ENCODE results near the gene PSPC1. TPM values are rescaled to one million over a fixed set of nuclear protein-coding genes. Genes with fewer than 3 reads are reported as not detected.

The PSPC1 gene
- polyA plus RNA-seq, 1 donor (not counting 4 experiments of a cell fraction or from before 2014, with no cell fraction given) = 38.0 TPM

GRCh38 chr13:19672990-19673389, 109.8 kb downstream of the PSPC1 start:
- H3K36me3 ChIP-seq (ENCODE audit: control insufficient read depth in 2 of 2, extremely low read depth in 1 of 2, insufficient read depth in 2 of 2, low read length in 2 of 2) = peaks cover 18 to 37% of the 10 kb centered on the region in 2 experiments
- no peak for DNase-seq (ENCODE audit: low read depth, low spot score)

GRCh38 chr13:19670147-19670546, 112.6 kb downstream of the PSPC1 start:
- Histone ChIP-seq H3K4me1 (ENCODE audit: control insufficient read depth, extremely low read depth, insufficient read depth, low read length) (no peaks in the 10 kb centered on the region), H4K20me1 (ENCODE audit: control insufficient read depth, extremely low read depth, insufficient read depth, low read length) (no peaks in the 10 kb centered on the region), H3K27ac (ENCODE audit: control insufficient read depth, insufficient read depth, low read length) (no peak overlapping the region), H3K9me3 (ENCODE audit: control insufficient read depth, low read depth, low read length) (no peaks in the 10 kb centered on the region), H2AFZ (ENCODE audit: control insufficient read depth, low read length) (no peak overlapping the region), H3K36me3 (ENCODE audit: control insufficient read depth in 2 of 2, extremely low read depth in 1 of 2, insufficient read depth in 2 of 2, low read length in 2 of 2) (peaks cover 27 to 45% of the 10 kb centered on the region in 2 experiments), H3K4me2 (ENCODE audit: control insufficient read depth, extremely low read depth, insufficient read depth, low read depth, low read length) (no peak overlapping the region), H3K4me3 (ENCODE audit: control insufficient read depth in 2 of 3, extremely low read depth in 1 of 3, insufficient read depth in 2 of 3, low read depth in 1 of 3, low read length in 3 of 3) (no peak overlapping the region), H3K9me1 (ENCODE audit: control insufficient read depth, extremely low read depth, insufficient read depth, low read length) (no peaks in the 10 kb centered on the region), H3K27me3 (ENCODE audit: control insufficient read depth, extremely low read depth, insufficient read depth, low read length) (no peaks in the 10 kb centered on the region), H3K79me2 (ENCODE audit: control insufficient read depth, insufficient read depth, low read length) (no peaks in the 10 kb centered on the region), H3K9ac (ENCODE audit: control insufficient read depth, extremely low read depth, insufficient read depth, low read length) (no peak overlapping the region)
- no peak for TF ChIP-seq CTCF (optimal IDR thresholded peaks at IDR 0.05 in 1 of 3, IDR thresholded peaks at IDR 0.05 in 1 of 3, conservative IDR thresholded peaks at IDR 0.05 in 1 of 3; ENCODE audit: extremely low read depth in 1 of 3, insufficient read depth in 2 of 3, low read length in 3 of 3)
- FAIRE-seq (no peak), DNase-seq (ENCODE audit: low read depth, low spot score) (no peak)
- dilution Hi-C loops (cut with MboI; ENCODE audit: extremely low pct_ligation_motif_present, low sequenced_read_pairs) = no loop called here

More at GRCh38 chr13:19672990-19673389, 109.8 kb downstream of the PSPC1 start:
- FAIRE-seq = no peak
- TF ChIP-seq CTCF (optimal IDR thresholded peaks at IDR 0.05 in 1 of 3, IDR thresholded peaks at IDR 0.05 in 1 of 3, conservative IDR thresholded peaks at IDR 0.05 in 1 of 3; ENCODE audit: extremely low read depth in 1 of 3, insufficient read depth in 2 of 3, low read length in 3 of 3) = no peak
- TF ChIP-seq EZH2 (IDR thresholded peaks at IDR 0.05; ENCODE audit: low read length) = no peak
- Histone ChIP-seq H3K4me1 (ENCODE audit: control insufficient read depth, extremely low read depth, insufficient read depth, low read length) (no peaks in the 10 kb centered on the region), H3K4me3 (ENCODE audit: control insufficient read depth in 2 of 3, extremely low read depth in 1 of 3, insufficient read depth in 2 of 3, low read depth in 1 of 3, low read length in 3 of 3) (no peak overlapping the region), H3K9ac (ENCODE audit: control insufficient read depth, extremely low read depth, insufficient read depth, low read length) (no peak overlapping the region), H3K27me3 (ENCODE audit: control insufficient read depth, extremely low read depth, insufficient read depth, low read length) (no peaks in the 10 kb centered on the region), H3K79me2 (ENCODE audit: control insufficient read depth, insufficient read depth, low read length) (no peaks in the 10 kb centered on the region), H3K4me2 (ENCODE audit: control insufficient read depth, extremely low read depth, insufficient read depth, low read depth, low read length) (no peak overlapping the region), H2AFZ (ENCODE audit: control insufficient read depth, low read length) (no peak overlapping the region), H3K9me1 (ENCODE audit: control insufficient read depth, extremely low read depth, insufficient read depth, low read length) (no peaks in the 10 kb centered on the region), H3K9me3 (ENCODE audit: control insufficient read depth, low read depth, low read length) (no peaks in the 10 kb centered on the region), H3K27ac (ENCODE audit: control insufficient read depth, insufficient read depth, low read length) (no peak overlapping the region), H4K20me1 (ENCODE audit: control insufficient read depth, extremely low read depth, insufficient read depth, low read length) (no peaks in the 10 kb centered on the region)
- dilution Hi-C loops (cut with MboI; ENCODE audit: extremely low pct_ligation_motif_present, low sequenced_read_pairs) = no loop called here

Data from keratinocyte (primary cell).